T-helper 2 cell treated with Interferon-gamma antibody and Interleukin-4, amounts not matched to agents 5 μg/mL and 100 μg/mL, for 36 hours (primary cell): ENCODE data around the gene TUBGCP6.

Experiments used
- DNase-seq: peaks from one replicate; pipeline ENCODE4 v3.0.0; 2021; ENCODE audit warnings: low spot score
- H3K27ac Mint-ChIP-seq: one replicate; pipeline ENCODE4 v1.8.0; 2021; ENCODE audit warnings: mild to moderate bottlenecking, mixed read lengths
- H3K27me3 Mint-ChIP-seq: one replicate; pipeline ENCODE4 v1.8.0; 2021; ENCODE audit warnings: low read depth, mixed read lengths
- H3K36me3 Mint-ChIP-seq: one replicate; pipeline ENCODE4 v1.8.0; 2021; ENCODE audit warnings: low read depth, mixed read lengths
- H3K4me1 Mint-ChIP-seq: one replicate; pipeline ENCODE4 v1.8.0; 2021; ENCODE audit warnings: low read depth, mixed read lengths
- H3K4me3 Mint-ChIP-seq: one replicate; pipeline ENCODE4 v1.8.0; 2022; ENCODE audit warnings: mild to moderate bottlenecking, moderate library complexity, mixed read lengths
- H3K9me3 Mint-ChIP-seq: one replicate; pipeline ENCODE4 v1.8.0; 2021; ENCODE audit warnings: mixed read lengths

The TUBGCP6 gene

DNA sequence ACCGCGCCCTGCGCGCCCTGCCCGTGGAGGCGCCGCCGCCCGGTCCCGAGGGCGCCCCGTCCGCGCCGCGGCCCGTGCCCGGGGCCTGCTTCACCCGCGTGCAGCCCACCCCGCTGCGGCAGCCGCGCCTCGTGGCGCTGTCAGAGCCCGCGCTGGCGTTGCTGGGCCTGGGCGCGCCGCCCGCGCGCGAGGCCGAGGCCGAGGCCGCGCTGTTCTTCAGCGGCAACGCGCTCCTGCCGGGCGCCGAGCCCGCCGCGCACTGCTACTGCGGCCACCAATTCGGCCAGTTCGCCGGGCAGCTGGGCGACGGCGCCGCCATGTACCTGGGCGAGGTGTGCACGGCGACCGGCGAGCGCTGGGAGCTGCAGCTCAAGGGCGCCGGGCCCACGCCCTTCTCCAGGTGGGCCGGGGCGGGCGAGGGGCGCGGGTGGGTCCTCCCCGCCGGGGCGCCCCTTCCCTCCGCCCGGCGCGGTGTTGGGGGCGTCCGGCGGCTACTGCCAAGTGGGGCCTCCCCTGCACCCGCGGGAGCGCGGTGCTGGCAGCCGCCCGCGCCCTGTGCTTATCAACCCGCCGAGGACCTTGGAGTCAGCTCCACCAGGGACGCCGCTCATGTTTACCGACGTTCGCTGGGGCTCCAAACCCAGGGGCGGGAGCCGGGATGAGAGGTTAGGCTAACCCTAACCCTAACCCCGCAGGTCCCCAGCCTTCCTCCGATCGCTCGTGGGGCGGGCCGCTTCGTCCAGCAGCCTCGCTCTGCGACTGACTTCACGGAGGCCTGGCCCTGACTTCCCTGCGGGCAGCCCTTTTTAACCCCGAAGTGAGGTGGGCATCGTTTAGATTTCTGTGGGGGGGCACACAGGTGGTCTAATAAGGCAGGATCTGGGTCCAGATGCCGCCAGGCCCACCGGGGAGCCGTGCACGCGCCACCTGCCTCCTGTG, 43.4 kb downstream of the TUBGCP6 start:
- Mint-ChIP-seq H3K27me3 (no peaks in the 10 kb centered on the region), H3K4me3 (peak overlapping the region; percentile 86), H3K27ac (peak overlapping the region; percentile 64), H3K9me3 (no peaks in the 10 kb centered on the region), H3K4me1 (peaks cover 16% of the 10 kb centered on the region), H3K36me3 (peaks cover 22% of the 10 kb centered on the region)
- DNase-seq: no peak

- H3K4me1 Mint-ChIP-seq: peaks cover 16% of the 10 kb centered on the region
- DNase-seq: peak; percentile 89
- no peaks in the 10 kb centered on the region for H3K27me3 Mint-ChIP-seq
- H3K4me3 Mint-ChIP-seq: peak within 1 kb of the TSS; percentile 86
- H3K27ac Mint-ChIP-seq: peak within 1 kb of the TSS; percentile 73
- H3K36me3 Mint-ChIP-seq: peaks cover 19% of the 10 kb centered on the region
- H3K9me3 Mint-ChIP-seq: no peaks in the 10 kb centered on the region
Measured at GRCh38 chr22:50200461-50201190, 44.2 kb downstream of the TUBGCP6 start, which contains the start of gene SELENOO. Gene SELENOO, plus strand, starts transcription at chr22:50201011. Its CDS starts 26 bp downstream, at chr22:50201037.

GRCh38 chr22:50199829-50200460, 44.9 kb downstream of the TUBGCP6 start:
- H3K9me3 Mint-ChIP-seq: no peaks in the 10 kb centered on the region
- DNase-seq: no peak
- H3K36me3 Mint-ChIP-seq: peaks cover 19% of the 10 kb centered on the region
- H3K4me3 Mint-ChIP-seq: peak overlapping the region; percentile 71
- H3K4me1 Mint-ChIP-seq: peaks cover 15% of the 10 kb centered on the region
- H3K27ac Mint-ChIP-seq: peak overlapping the region; percentile 69
- no peaks in the 10 kb centered on the region for H3K27me3 Mint-ChIP-seq

- Mint-ChIP-seq H3K27me3 (no peaks in the 10 kb centered on the region), H3K27ac (peak overlapping the region; percentile 69), H3K4me3 (peak overlapping the region; percentile 71), H3K9me3 (no peaks in the 10 kb centered on the region), H3K4me1 (peaks cover 13% of the 10 kb centered on the region), H3K36me3 (peaks cover 17% of the 10 kb centered on the region)
- DNase-seq: no peak
Measured at GRCh38 chr22:50199251-50199721, 45.5 kb downstream of the TUBGCP6 start.

DNA sequence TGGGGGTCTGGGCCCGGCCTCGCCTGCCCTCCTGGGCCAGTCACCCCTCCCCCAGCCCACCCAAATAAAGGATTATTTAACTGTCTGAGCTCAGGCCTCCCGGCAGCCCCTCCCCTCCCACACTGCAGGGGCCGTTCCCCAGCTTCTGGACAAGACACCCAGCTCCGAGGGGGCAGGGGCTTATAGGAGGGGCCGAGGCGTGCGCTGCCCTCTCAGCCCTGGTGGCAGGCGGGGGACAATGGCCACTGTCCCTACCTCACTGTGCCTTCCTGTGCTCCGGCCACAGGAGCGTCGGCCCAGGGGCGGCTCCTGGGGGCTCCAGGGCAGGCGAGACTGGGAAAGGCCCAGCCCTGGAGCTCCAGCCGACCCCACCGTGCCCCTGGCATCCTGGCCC, 46.2 kb downstream of the TUBGCP6 start:
- Mint-ChIP-seq H3K4me3 (no peak overlapping the region), H3K4me1 (peaks cover 12% of the 10 kb centered on the region), H3K27ac (no peak overlapping the region), H3K27me3 (no peaks in the 10 kb centered on the region), H3K9me3 (no peaks in the 10 kb centered on the region), H3K36me3 (peaks cover 14% of the 10 kb centered on the region)
- no peak for DNase-seq

DNA sequence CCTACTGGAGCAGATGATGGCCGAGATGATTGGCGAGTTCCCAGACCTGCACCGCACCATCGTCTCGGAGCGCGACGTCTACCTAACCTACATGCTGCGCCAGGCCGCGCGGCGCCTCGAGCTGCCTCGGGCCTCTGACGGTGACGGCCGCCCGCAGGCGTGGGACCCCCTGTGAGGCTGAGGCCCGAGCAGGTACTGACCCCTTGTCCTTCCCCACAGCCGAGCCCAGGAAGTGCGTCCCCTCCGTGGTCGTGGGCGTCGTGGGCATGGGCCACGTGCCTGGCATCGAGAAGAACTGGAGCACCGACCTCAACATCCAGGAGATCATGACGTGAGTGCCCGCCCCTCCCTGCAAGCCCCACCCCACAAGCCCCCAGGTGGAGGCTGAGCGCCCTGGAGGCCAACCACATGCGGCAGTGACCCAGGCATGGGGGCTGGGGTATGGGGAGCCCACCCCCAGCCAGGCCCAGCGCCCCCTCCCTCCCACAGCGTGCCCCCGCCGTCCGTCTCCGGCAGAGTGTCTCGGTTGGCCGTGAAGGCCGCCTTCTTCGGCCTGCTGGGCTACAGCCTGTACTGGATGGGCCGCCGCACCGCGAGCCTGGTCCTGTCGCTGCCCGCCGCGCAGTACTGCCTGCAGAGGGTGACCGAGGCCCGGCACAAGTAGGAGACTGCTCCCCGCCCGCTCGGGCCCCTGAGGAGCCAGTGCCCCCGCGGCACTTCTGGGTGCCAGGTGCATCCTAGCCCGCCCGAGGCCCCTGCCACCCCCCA, 46.8 kb downstream of the TUBGCP6 start:
- Mint-ChIP-seq H3K36me3 (peaks cover 8% of the 10 kb centered on the region), H3K4me3 (no peak overlapping the region), H3K27me3 (no peaks in the 10 kb centered on the region), H3K9me3 (no peaks in the 10 kb centered on the region), H3K27ac (no peak overlapping the region), H3K4me1 (peaks cover 12% of the 10 kb centered on the region)
- no peak for DNase-seq

DNA sequence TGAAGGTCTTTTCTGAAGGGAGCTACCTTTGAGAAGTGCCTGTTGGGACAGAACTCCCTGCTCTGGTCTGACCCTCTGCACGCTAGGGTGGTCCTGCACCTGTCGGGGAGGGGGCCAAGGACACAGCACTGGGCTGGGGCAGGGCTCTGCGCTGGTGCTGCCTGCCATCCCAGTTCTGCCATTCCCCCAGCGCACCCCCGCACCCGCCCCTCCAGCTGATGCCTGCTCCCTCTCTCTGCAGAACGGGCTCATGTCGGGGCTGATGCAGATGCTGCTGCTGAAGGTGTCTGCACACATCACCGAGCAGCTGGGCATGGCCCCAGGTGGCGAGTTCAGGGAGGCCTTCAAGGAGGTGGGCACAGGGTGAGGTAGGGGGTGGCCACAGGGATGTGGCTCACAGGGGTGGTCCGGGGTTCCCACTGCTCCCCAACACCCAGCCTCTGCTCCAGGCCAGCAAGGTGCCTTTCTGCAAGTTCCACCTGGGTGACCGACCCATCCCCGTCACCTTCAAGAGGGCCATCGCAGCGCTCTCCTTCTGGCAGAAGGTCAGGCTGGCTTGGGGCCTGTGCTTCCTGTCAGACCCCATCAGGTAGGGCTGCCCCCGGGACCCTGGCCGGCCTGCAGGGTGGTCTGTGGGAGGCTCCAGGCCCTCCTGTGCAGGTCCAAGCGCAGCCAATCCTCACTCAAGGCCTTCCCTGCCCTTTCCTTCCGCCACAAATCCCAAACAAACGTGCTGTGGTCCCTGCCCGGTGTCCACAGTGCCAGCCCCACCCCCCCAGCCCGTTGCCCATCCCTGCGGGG, 47.6 kb downstream of the TUBGCP6 start:
- Mint-ChIP-seq H3K36me3 (peaks cover 10% of the 10 kb centered on the region), H3K27ac (no peak overlapping the region)

GRCh38 chr22:50196256-50196655, 48.6 kb downstream of the TUBGCP6 start:
- peaks cover 16% of the 10 kb centered on the region for H3K4me1 Mint-ChIP-seq
- no peaks in the 10 kb centered on the region for H3K9me3 Mint-ChIP-seq
- DNase-seq: no peak
- no peak overlapping the region for H3K4me3 Mint-ChIP-seq
- no peaks in the 10 kb centered on the region for H3K27me3 Mint-ChIP-seq
- H3K27ac Mint-ChIP-seq: no peak overlapping the region
- H3K36me3 Mint-ChIP-seq: peaks cover 14% of the 10 kb centered on the region

More for the DNA sequence above, 47.6 kb downstream of the TUBGCP6 start:
- H3K27me3 Mint-ChIP-seq: no peaks in the 10 kb centered on the region
- no peak overlapping the region for H3K4me3 Mint-ChIP-seq
- no peak for DNase-seq
- H3K4me1 Mint-ChIP-seq: peaks cover 14% of the 10 kb centered on the region
- H3K9me3 Mint-ChIP-seq: no peaks in the 10 kb centered on the region

DNA sequence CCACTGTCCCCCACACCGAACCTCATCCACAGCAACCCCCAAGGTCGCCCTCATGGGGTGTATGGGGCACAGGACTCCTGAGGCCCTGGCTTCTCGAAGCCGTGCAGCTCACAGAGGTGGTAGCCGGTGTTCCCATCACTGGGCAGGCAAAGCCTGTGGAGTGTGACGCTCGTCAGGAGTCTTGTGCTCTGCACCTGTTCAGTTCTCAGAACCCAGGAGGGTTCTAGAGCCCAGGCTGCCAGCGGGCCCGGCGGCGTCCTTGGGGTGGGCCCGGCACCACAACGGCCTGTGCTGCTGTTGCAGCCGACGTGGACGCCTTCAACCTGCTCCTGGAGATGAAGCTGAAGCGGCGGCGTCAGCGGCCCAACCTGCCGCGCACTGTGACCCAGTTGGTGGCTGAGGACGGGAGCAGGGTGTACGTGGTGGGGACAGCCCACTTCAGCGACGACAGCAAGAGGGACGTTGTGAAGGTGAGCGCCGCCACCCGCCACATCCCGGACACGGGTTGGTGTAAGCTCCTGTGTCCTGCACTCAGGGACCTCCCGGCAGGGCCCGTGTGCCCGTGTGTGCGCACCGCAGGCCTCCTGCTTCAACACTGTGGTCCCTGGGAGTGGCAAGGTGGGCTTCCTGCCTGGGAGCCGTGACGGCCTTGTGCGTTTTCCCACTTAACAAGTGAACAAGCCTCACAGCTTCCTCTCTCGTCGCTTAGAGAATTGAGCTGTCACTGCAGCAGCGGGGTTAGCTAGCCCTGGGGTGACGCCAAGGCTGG, 50.6 kb downstream of the TUBGCP6 start:
- peaks cover 12% of the 10 kb centered on the region for H3K36me3 Mint-ChIP-seq
- H3K4me3 Mint-ChIP-seq: no peak overlapping the region
- no peaks in the 10 kb centered on the region for H3K27me3 Mint-ChIP-seq

DNA sequence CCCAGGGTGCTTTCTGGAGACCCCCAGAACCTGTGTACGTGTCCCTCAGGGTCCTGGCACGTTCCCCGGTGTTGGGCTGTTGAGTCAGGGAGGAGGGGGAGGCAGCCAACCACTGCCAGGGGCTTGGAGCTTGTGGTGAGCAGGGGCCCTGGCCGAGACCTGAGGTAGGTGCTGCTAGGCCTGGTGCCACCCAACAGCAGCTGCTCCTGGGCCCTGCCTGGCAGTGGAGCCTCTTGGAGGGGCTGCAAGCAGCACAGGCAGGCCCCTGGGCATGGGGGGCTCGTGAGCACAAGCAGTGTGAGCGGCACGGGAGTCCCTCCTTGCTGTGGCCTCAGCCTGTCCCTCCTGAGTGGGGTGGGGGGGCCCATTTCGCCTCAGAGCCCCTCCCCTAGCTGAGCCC, 51.2 kb downstream of the TUBGCP6 start:
- no peak overlapping the region for H3K4me3 Mint-ChIP-seq
- no peaks in the 10 kb centered on the region for H3K9me3 Mint-ChIP-seq
- H3K36me3 Mint-ChIP-seq: peaks cover 12% of the 10 kb centered on the region
- H3K27me3 Mint-ChIP-seq: no peaks in the 10 kb centered on the region
- no peak for DNase-seq
- no peak overlapping the region for H3K27ac Mint-ChIP-seq
- peaks cover 23% of the 10 kb centered on the region for H3K4me1 Mint-ChIP-seq

More for the DNA sequence above, 50.6 kb downstream of the TUBGCP6 start:
- Mint-ChIP-seq H3K27ac (no peak overlapping the region), H3K9me3 (no peaks in the 10 kb centered on the region), H3K4me1 (peaks cover 22% of the 10 kb centered on the region)
- DNase-seq: no peak

- DNase-seq: no peak
- Mint-ChIP-seq H3K27ac (peak overlapping the region; percentile 100), H3K4me3 (peak overlapping the region; percentile 97), H3K36me3 (peaks cover 12% of the 10 kb centered on the region), H3K27me3 (no peaks in the 10 kb centered on the region), H3K4me1 (peaks cover 27% of the 10 kb centered on the region), H3K9me3 (no peaks in the 10 kb centered on the region)
Measured at GRCh38 chr22:50192436-50193204, 52.2 kb downstream of the TUBGCP6 start.
